Measurements from ENCODE around the gene ZNF608. TPM values are rescaled to one million over a fixed set of nuclear protein-coding genes. Genes with fewer than 3 reads are reported as not detected.

ZNF608 gene
- total RNA-seq, 1 donor from 2014 or later = 50.2 TPM

DNA sequence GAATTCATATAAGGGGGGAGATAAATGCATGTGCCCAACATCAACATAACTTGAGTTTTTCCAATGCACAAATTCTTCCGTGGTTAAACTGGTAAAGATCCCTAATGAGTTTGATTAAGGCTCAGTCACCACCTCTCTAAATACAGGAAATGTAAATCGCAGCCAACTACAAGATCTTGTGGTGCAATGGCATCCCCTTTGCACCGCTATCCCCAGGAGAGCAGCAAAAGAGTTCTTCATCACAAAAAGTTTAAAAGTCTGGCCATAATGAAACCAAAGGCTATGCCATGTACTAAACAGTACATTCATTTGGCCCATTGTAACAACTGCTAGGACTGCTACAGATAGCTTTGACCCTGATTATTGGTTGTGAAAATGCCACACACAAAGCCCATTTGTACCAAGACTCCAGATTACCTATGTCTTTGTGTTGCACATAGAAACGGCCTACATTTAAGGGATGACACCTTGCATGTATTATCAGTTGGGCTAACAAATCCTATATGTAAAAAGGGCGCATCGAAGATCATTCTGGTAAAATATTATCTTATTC lies 44.5 kb downstream of the ZNF608 start:
- H3K4me3 ChIP-seq (ENCODE audit: low read depth, low read length) = no peak overlapping the region
- no peak for TF ChIP-seq CTCF (IDR thresholded peaks at IDR 0.05; ENCODE audit: insufficient read depth, low read length, poor library complexity, severe bottlenecking)
- H3K36me3 ChIP-seq (ENCODE audit: control insufficient read depth, insufficient read depth, low read length) = no peaks in the 10 kb centered on the region
- DNase-seq (ENCODE audit: low read depth) = no peak
- H3K27me3 ChIP-seq (ENCODE audit: control insufficient read depth, insufficient read depth, low read length) = no peaks in the 10 kb centered on the region

DNA sequence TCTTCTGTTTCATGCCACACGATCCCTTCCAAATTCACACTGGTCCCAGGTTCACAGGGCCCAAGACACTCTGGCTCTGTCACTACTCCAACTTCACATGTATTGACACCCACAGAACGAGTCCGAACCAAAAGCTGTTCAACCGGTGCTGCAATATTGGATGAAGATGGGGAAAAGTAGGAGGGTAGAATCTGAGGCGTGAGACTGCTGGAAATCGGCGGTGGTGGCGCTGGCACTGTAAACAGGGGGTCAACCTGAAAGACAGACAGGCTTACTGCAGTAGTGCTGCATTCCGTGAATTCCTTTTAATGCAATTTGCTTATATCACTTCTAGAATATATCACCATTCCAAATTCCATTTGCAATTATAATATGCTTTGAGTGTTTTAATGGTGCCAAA lies 45.4 kb downstream of the ZNF608 start:
- DNase-seq (ENCODE audit: low read depth) = no peak
- H3K36me3 ChIP-seq (ENCODE audit: control insufficient read depth, insufficient read depth, low read length) = no peaks in the 10 kb centered on the region
- TF ChIP-seq CTCF (IDR thresholded peaks at IDR 0.05; ENCODE audit: insufficient read depth, low read length, poor library complexity, severe bottlenecking) = no peak
- no peaks in the 10 kb centered on the region for H3K27me3 ChIP-seq (ENCODE audit: control insufficient read depth, insufficient read depth, low read length)
- H3K4me3 ChIP-seq (ENCODE audit: low read depth, low read length) = no peak overlapping the region

GRCh38 chr5:124700333-124700732 lies 46.1 kb downstream of the ZNF608 start:
- Histone ChIP-seq H3K27me3 (ENCODE audit: control insufficient read depth, insufficient read depth, low read length) (no peaks in the 10 kb centered on the region), H3K4me3 (ENCODE audit: low read depth, low read length) (no peak overlapping the region), H3K36me3 (ENCODE audit: control insufficient read depth, insufficient read depth, low read length) (no peaks in the 10 kb centered on the region)
- no peak for DNase-seq (ENCODE audit: low read depth)
- TF ChIP-seq CTCF (IDR thresholded peaks at IDR 0.05; ENCODE audit: insufficient read depth, low read length, poor library complexity, severe bottlenecking) = no peak

- no peaks in the 10 kb centered on the region for H3K27me3 ChIP-seq (ENCODE audit: control insufficient read depth, insufficient read depth, low read length)
- TF ChIP-seq CTCF (IDR thresholded peaks at IDR 0.05; ENCODE audit: insufficient read depth, low read length, poor library complexity, severe bottlenecking) = no peak
- no peak for DNase-seq (ENCODE audit: low read depth)
- H3K36me3 ChIP-seq (ENCODE audit: control insufficient read depth, insufficient read depth, low read length) = no peaks in the 10 kb centered on the region
- no peak overlapping the region for H3K4me3 ChIP-seq (ENCODE audit: low read depth, low read length)
Measured at GRCh38 chr5:124698770-124699169, 47.7 kb downstream of the ZNF608 start.

DNA sequence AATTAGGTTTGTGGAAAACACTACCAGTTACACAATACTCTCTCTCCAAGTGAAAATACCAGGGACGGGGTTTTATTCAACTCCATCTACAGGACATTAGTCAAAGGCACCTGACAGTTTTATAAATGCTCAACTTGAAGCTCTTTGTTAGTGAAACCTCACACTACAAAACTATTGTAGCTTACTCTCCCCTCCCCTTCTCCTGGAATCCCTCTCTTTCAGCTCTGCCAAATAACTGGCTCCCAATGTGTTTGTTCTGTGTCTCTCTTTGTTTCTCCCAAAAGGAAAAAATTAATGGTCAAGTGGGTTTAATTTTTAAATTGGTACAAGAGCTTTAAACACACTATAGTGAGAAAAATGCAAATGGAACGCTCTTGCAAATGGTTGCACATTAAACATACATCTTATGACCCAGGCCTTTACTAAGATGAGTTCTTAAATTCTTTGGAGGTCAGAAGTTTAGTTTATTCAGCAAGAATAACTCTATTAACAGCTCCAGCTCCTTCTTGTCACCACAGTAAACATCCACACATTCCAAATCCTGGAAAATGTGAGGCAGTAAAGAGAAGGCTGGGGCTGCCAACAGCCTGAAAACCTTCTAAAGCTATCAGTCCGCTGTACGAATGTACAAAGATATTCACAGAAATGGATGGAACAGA lies 48.4 kb downstream of the ZNF608 start:
- no peaks in the 10 kb centered on the region for H3K36me3 ChIP-seq (ENCODE audit: control insufficient read depth, insufficient read depth, low read length)
- no peaks in the 10 kb centered on the region for H3K27me3 ChIP-seq (ENCODE audit: control insufficient read depth, insufficient read depth, low read length)
- TF ChIP-seq CTCF (IDR thresholded peaks at IDR 0.05; ENCODE audit: insufficient read depth, low read length, poor library complexity, severe bottlenecking) = no peak
- DNase-seq (ENCODE audit: low read depth) = no peak
- no peak overlapping the region for H3K4me3 ChIP-seq (ENCODE audit: low read depth, low read length)

DNA sequence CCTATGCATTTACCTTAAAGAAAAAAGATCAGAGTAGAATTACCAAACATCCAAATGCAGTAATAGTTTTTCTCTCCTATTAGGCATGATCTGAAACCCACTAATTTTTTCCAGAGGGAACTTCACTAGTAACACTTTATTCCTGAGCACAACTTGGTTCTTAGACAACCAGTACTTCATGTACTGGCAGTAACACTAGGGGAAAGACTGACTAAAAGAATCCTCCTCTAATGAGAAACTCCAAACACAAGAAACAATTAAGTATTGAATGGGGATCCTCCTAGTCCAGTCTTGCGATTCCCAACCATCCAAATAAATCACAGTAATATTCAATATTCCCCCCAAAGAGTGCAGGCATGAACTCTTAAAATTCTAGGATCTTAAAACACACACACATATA lies 48.9 kb downstream of the ZNF608 start:
- Histone ChIP-seq H3K4me3 (ENCODE audit: low read depth, low read length) (no peak overlapping the region), H3K36me3 (ENCODE audit: control insufficient read depth, insufficient read depth, low read length) (no peaks in the 10 kb centered on the region), H3K27me3 (ENCODE audit: control insufficient read depth, insufficient read depth, low read length) (no peaks in the 10 kb centered on the region)
- DNase-seq (ENCODE audit: low read depth) = no peak
- TF ChIP-seq CTCF (IDR thresholded peaks at IDR 0.05; ENCODE audit: insufficient read depth, low read length, poor library complexity, severe bottlenecking) = no peak
